ENCODE data around the gene FMO3.

The FMO3 gene

DNA sequence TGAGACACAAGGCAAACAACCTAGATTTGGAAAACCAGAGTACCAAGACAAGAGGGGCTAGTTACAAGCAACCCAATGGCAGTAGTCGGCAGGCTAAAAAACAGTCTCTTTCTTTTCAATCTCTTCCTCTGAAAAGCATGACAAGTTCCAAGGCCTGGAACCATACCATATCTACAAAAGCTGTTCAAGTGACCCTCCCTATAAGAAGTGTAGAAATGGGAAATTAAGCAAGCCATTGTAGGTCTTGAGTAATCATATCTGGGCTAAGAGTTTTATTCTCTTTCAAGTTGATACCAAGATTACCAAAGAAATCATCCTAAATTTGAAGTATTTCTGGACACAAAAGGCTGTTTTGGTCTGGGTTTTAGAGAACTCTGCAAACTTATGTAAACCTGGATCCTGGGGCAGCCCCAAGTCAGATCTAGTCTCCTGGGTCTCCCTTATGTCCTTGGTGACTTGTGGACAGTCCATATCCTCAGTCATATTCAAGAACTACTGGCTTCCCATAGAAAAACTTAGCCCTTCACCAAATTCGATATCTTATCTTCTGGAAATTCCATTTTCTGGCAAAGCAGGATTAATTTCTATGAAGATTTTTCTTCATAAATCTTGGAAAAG lies 24.7 kb downstream of the FMO3 start:
- Histone ChIP-seq H2AFZ (ENCODE audit: insufficient read depth, low read length, poor library complexity) (no peak overlapping the region), H3K79me2 (ENCODE audit: control insufficient read depth, insufficient read depth, low read length, poor library complexity) (no peaks in the 10 kb centered on the region), H2AK5ac (ENCODE audit: low read length) (no peak overlapping the region), H4K91ac (ENCODE audit: low read depth, low read length) (no peak overlapping the region), H3K9me3 (ENCODE audit: insufficient read depth, low read depth, low read length) (no peaks in the 10 kb centered on the region), H3K4me1 (ENCODE audit: control insufficient read depth in 1 of 2, insufficient read depth in 2 of 2, low read length in 2 of 2) (no peaks in the 10 kb centered on the region), H2BK120ac (ENCODE audit: insufficient read depth, low read length, poor library complexity) (no peak overlapping the region), H3K14ac (ENCODE audit: low read length) (no peak overlapping the region), H3K79me1 (ENCODE audit: low read length) (no peaks in the 10 kb centered on the region), H3K4me2 (ENCODE audit: low read length) (no peak overlapping the region), H2BK12ac (ENCODE audit: low read length) (no peak overlapping the region), H3K36me3 (ENCODE audit: control insufficient read depth in 1 of 2, insufficient read depth in 2 of 2, low read length in 2 of 2) (no peaks in the 10 kb centered on the region), H3K27me3 (ENCODE audit: insufficient read depth, low read length) (no peaks in the 10 kb centered on the region), H2BK5ac (ENCODE audit: low read depth, low read length, poor library complexity) (no peak overlapping the region), H4K8ac (ENCODE audit: low read depth, low read length) (no peak overlapping the region), H3K27ac (ENCODE audit: low read depth, low read length) (no peak overlapping the region), H3K9ac (ENCODE audit: low read length) (no peak overlapping the region), H3K18ac (ENCODE audit: low read length) (no peak overlapping the region), H3K23ac (ENCODE audit: low read length) (no peak overlapping the region), H3K4me3 (ENCODE audit: low read depth, low read length) (no peak overlapping the region), H3K4ac (ENCODE audit: low read depth, low read length) (no peak overlapping the region), H4K12ac (ENCODE audit: low read depth, low read length) (no peak overlapping the region)
- WGBS (ENCODE audit: extremely low coverage, insufficient coverage, insufficient read length): no CpG with 5 or more reads among the region's 2 CpGs
- no peak for DNase-seq

- Histone ChIP-seq H3K27ac (ENCODE audit: low read depth, low read length) (no peak overlapping the region), H3K4me3 (ENCODE audit: low read depth, low read length) (no peak overlapping the region), H3K36me3 (ENCODE audit: control insufficient read depth in 1 of 2, insufficient read depth in 2 of 2, low read length in 2 of 2) (no peaks in the 10 kb centered on the region), H4K12ac (ENCODE audit: low read depth, low read length) (no peak overlapping the region), H3K27me3 (ENCODE audit: insufficient read depth, low read length) (no peaks in the 10 kb centered on the region), H2BK5ac (ENCODE audit: low read depth, low read length, poor library complexity) (no peak overlapping the region), H4K91ac (ENCODE audit: low read depth, low read length) (no peak overlapping the region), H2AK5ac (ENCODE audit: low read length) (no peak overlapping the region), H3K9me3 (ENCODE audit: insufficient read depth, low read depth, low read length) (no peaks in the 10 kb centered on the region), H2AFZ (ENCODE audit: insufficient read depth, low read length, poor library complexity) (no peak overlapping the region), H3K4me2 (ENCODE audit: low read length) (no peak overlapping the region), H2BK120ac (ENCODE audit: insufficient read depth, low read length, poor library complexity) (no peak overlapping the region), H2BK12ac (ENCODE audit: low read length) (no peak overlapping the region), H3K23ac (ENCODE audit: low read length) (no peak overlapping the region), H3K18ac (ENCODE audit: low read length) (no peak overlapping the region), H3K79me2 (ENCODE audit: control insufficient read depth, insufficient read depth, low read length, poor library complexity) (no peaks in the 10 kb centered on the region), H3K4me1 (ENCODE audit: control insufficient read depth in 1 of 2, insufficient read depth in 2 of 2, low read length in 2 of 2) (no peaks in the 10 kb centered on the region), H3K4ac (ENCODE audit: low read depth, low read length) (no peak overlapping the region), H3K9ac (ENCODE audit: low read length) (no peak overlapping the region), H4K8ac (ENCODE audit: low read depth, low read length) (no peak overlapping the region), H3K79me1 (ENCODE audit: low read length) (no peaks in the 10 kb centered on the region), H3K14ac (ENCODE audit: low read length) (no peak overlapping the region)
- WGBS (ENCODE audit: extremely low coverage, insufficient coverage, insufficient read length): no CpG with 5 or more reads among the region's 1 CpG
- DNase-seq: no peak
These were observed 26.0 kb downstream of the FMO3 start for GRCh38 chr1:171116676-171117075.

GRCh38 chr1:171117085-171117484 lies 26.4 kb downstream of the FMO3 start:
- H2BK120ac ChIP-seq (ENCODE audit: insufficient read depth, low read length, poor library complexity): no peak overlapping the region
- H3K9me3 ChIP-seq (ENCODE audit: insufficient read depth, low read depth, low read length): no peaks in the 10 kb centered on the region
- no CpG with 5 or more reads among the region's 6 CpGs for WGBS (ENCODE audit: extremely low coverage, insufficient coverage, insufficient read length)
- H3K4me3 ChIP-seq (ENCODE audit: low read depth, low read length): no peak overlapping the region
- no peak overlapping the region for H3K27ac ChIP-seq (ENCODE audit: low read depth, low read length)
- no peak overlapping the region for H4K12ac ChIP-seq (ENCODE audit: low read depth, low read length)
- no peak overlapping the region for H4K8ac ChIP-seq (ENCODE audit: low read depth, low read length)
- DNase-seq: no peak
- no peaks in the 10 kb centered on the region for H3K79me1 ChIP-seq (ENCODE audit: low read length)
- H3K18ac ChIP-seq (ENCODE audit: low read length): no peak overlapping the region
- H3K4me2 ChIP-seq (ENCODE audit: low read length): no peak overlapping the region
- no peak overlapping the region for H2AK5ac ChIP-seq (ENCODE audit: low read length)
- H3K23ac ChIP-seq (ENCODE audit: low read length): no peak overlapping the region
- no peak overlapping the region for H3K9ac ChIP-seq (ENCODE audit: low read length)
- no peaks in the 10 kb centered on the region for H3K4me1 ChIP-seq (ENCODE audit: control insufficient read depth in 1 of 2, insufficient read depth in 2 of 2, low read length in 2 of 2)
- H3K14ac ChIP-seq (ENCODE audit: low read length): no peak overlapping the region
- no peak overlapping the region for H4K91ac ChIP-seq (ENCODE audit: low read depth, low read length)
- no peaks in the 10 kb centered on the region for H3K36me3 ChIP-seq (ENCODE audit: control insufficient read depth in 1 of 2, insufficient read depth in 2 of 2, low read length in 2 of 2)
- no peaks in the 10 kb centered on the region for H3K79me2 ChIP-seq (ENCODE audit: control insufficient read depth, insufficient read depth, low read length, poor library complexity)
- no peak overlapping the region for H2BK5ac ChIP-seq (ENCODE audit: low read depth, low read length, poor library complexity)
- H2AFZ ChIP-seq (ENCODE audit: insufficient read depth, low read length, poor library complexity): no peak overlapping the region
- no peaks in the 10 kb centered on the region for H3K27me3 ChIP-seq (ENCODE audit: insufficient read depth, low read length)
- H3K4ac ChIP-seq (ENCODE audit: low read depth, low read length): no peak overlapping the region
- no peak overlapping the region for H2BK12ac ChIP-seq (ENCODE audit: low read length)

GRCh38 chr1:171119648-171120047 lies 28.9 kb downstream of the FMO3 start:
- Histone ChIP-seq H3K27me3 (ENCODE audit: insufficient read depth, low read length) (no peaks in the 10 kb centered on the region), H4K12ac (ENCODE audit: low read depth, low read length) (no peak overlapping the region), H2BK5ac (ENCODE audit: low read depth, low read length, poor library complexity) (no peak overlapping the region), H3K4ac (ENCODE audit: low read depth, low read length) (no peak overlapping the region), H2AK5ac (ENCODE audit: low read length) (no peak overlapping the region), H2BK120ac (ENCODE audit: insufficient read depth, low read length, poor library complexity) (no peak overlapping the region), H3K4me2 (ENCODE audit: low read length) (no peak overlapping the region), H3K4me1 (ENCODE audit: control insufficient read depth in 1 of 2, insufficient read depth in 2 of 2, low read length in 2 of 2) (no peaks in the 10 kb centered on the region), H3K79me2 (ENCODE audit: control insufficient read depth, insufficient read depth, low read length, poor library complexity) (no peaks in the 10 kb centered on the region), H3K14ac (ENCODE audit: low read length) (no peak overlapping the region), H3K27ac (ENCODE audit: low read depth, low read length) (no peak overlapping the region), H2AFZ (ENCODE audit: insufficient read depth, low read length, poor library complexity) (no peak overlapping the region), H4K91ac (ENCODE audit: low read depth, low read length) (no peak overlapping the region), H3K79me1 (ENCODE audit: low read length) (no peaks in the 10 kb centered on the region), H3K23ac (ENCODE audit: low read length) (no peak overlapping the region), H3K36me3 (ENCODE audit: control insufficient read depth in 1 of 2, insufficient read depth in 2 of 2, low read length in 2 of 2) (no peaks in the 10 kb centered on the region), H3K18ac (ENCODE audit: low read length) (no peak overlapping the region), H2BK12ac (ENCODE audit: low read length) (no peak overlapping the region), H4K8ac (ENCODE audit: low read depth, low read length) (no peak overlapping the region), H3K4me3 (ENCODE audit: low read depth, low read length) (no peak overlapping the region), H3K9me3 (ENCODE audit: insufficient read depth, low read depth, low read length) (no peaks in the 10 kb centered on the region), H3K9ac (ENCODE audit: low read length) (no peak overlapping the region)
- no peak for DNase-seq
- WGBS (ENCODE audit: extremely low coverage, insufficient coverage, insufficient read length): no CpG with 5 or more reads among the region's 2 CpGs
